A673 (cell line): Measurements from ENCODE around the gene ETV1. TPM values are rescaled to one million over a fixed set of nuclear protein-coding genes. Genes with fewer than 3 reads are reported as not detected.

Source experiments
- BruUV-seq: library from RNA; stranded (reverse); fragments of 400-500 nt; replicated peaks from 2 replicates; lab custom pipeline; 2021; lab: Mats Ljungman, UMichigan
- CTCF ChIA-PET: fragments of 300-600 bp; sonication (Branson Sonifier 250); formaldehyde crosslinking; loops from one replicate; lab custom pipeline; 2022; ENCODE audit warnings: antibody characterized with exemption; lab: Charles Lee
- POLR2A ChIA-PET: fragments of 300-600 bp; sonication (Branson Sonifier 250); formaldehyde crosslinking; loops from one replicate; lab custom pipeline; 2022; ENCODE audit warnings: antibody characterized with exemption; ENCODE audit not compliant: low non-redundant PET; lab: Charles Lee
- DNase-seq: peaks from one replicate; pipeline ENCODE4 v3.0.0-alpha.2; 2015; ENCODE audit warnings: low spot score
- H3K27ac ChIP-seq: fragments of 200-600 bp; sonication (generic); 2 replicates; pipeline ENCODE4 v1.5.1; 2016; ENCODE audit warnings: mixed run types, low read depth, mild to moderate bottlenecking, mixed read lengths, antibody characterized with exemption, low read length; ENCODE audit not compliant: poor library complexity, severe bottlenecking
- H3K27me3 ChIP-seq: fragments of 200-600 bp; sonication (generic); replicated peaks from 2 replicates; pipeline ENCODE4 v1.6.1; 2017; ENCODE audit warnings: mixed run types, low read depth, mild to moderate bottlenecking, mixed read lengths, antibody characterized with exemption, low read length; ENCODE audit not compliant: insufficient read depth, poor library complexity
- H3K36me3 ChIP-seq: fragments of 200-600 bp; sonication (generic); 2 replicates; pipeline ENCODE4 v1.6.1; 2016; ENCODE audit warnings: mixed run types, mild to moderate bottlenecking, mixed read lengths, antibody characterized with exemption, low read length; ENCODE audit not compliant: insufficient read depth, poor library complexity, severe bottlenecking
- H3K4me1 ChIP-seq: fragments of 200-600 bp; sonication (generic); 2 replicates; pipeline ENCODE4 v1.6.1; 2017; ENCODE audit warnings: mixed run types, mild to moderate bottlenecking, mixed read lengths, antibody characterized with exemption, low read length; ENCODE audit not compliant: insufficient read depth, poor library complexity, severe bottlenecking
- H3K4me3 ChIP-seq: fragments of 200-600 bp; sonication (generic); 2 replicates; pipeline ENCODE4 v1.5.1; 2016; ENCODE audit warnings: low read depth, mixed run types, mild to moderate bottlenecking, mixed read lengths, low read length; ENCODE audit not compliant: poor library complexity, severe bottlenecking
- H3K9me3 ChIP-seq: fragments of 200-600 bp; sonication (generic); 2 replicates; pipeline ENCODE4 v1.6.1; 2016; ENCODE audit warnings: mixed run types, low read depth, mild to moderate bottlenecking, mixed read lengths, antibody characterized with exemption, low read length; ENCODE audit not compliant: poor library complexity, severe bottlenecking
- CTCF ChIP-seq: fragments of 300-800, 200-600 bp; sonication (generic); conservative IDR thresholded peaks from 2 replicates; pipeline ENCODE4 v1.5.1; 2017; ENCODE audit warnings: low read depth, mild to moderate bottlenecking, antibody characterized with exemption, low read length, moderate library complexity, mixed read lengths
- EZH2 ChIP-seq: fragments of 200-600 bp; sonication (generic); IDR thresholded peaks from 2 replicates; pipeline ENCODE4 v1.6.1; 2017; ENCODE audit warnings: borderline replicate concordance, low read depth, mild to moderate bottlenecking, mixed read lengths, antibody characterized with exemption, low read length; ENCODE audit not compliant: poor library complexity, severe bottlenecking
- intact Hi-C: fragments of 100-400 bp; cut with micrococcal nuclease; formaldehyde crosslinking; loops from one replicate; pipeline ENCODE4 v1.10.0; 2022; ENCODE audit not compliant: unreplicated experiment
- total RNA-seq: library from RNA; stranded (reverse); gene quantifications from 2 replicates; pipeline ENCODE4 v1.2.3, GENCODE V29; 2021

The ETV1 gene
- total RNA-seq, 1 experiment from 2014 or later: 84.1 TPM

DNA sequence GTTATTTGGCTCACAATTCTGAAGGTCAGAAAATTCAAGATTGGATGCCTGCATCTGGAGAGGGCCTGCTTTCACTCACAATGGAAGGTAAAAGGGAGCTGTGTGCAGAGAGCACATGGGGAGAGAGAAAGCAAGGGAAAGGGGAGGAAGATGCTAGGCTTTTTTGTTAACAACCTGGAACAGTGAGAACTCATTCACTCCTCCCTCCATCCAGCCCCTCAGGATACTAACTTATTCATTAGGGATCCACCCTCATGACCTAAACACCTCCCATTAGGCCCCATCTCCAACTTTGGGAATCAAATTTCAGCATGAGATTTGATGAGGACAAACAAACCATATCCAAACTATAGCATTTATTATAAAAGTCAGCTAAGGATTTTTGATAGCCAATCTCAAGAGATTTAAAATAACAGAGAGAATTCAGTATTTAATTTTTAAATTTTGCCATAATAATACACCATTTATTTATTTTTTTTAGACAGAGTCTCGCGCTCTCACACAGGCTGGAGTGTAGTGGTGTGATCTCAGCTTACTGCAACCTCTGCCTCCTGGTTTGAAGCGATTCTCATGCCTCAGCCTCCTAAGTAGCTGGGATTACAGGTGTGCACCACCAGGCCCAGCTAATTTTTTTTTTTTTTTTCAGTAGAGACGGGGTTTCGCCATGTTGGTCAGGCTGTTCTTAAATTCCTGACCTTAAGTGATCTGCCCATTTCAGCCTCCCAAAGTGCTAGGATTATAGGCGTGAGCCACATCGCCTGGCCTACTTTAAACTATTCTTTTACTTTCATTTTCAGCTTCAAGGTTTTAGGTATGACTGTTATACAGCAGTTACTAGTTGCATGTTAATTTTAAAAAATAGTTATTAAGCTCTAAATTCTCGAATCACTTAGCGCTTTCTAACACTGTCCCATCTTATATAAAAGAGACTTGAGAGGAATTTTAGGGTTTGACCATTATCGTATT is 20.3 kb upstream of the ETV1 start:
- intact Hi-C loops: no loop called here
- ChIA-PET CTCF (no interaction called here), POLR2A (no interaction called here)
- Histone ChIP-seq H3K4me1 (peaks cover 4% of the 10 kb centered on the region), H3K4me3 (no peak overlapping the region), H3K36me3 (no peaks in the 10 kb centered on the region), H3K27ac (no peak overlapping the region), H3K9me3 (no peaks in the 10 kb centered on the region), H3K27me3 (no peaks in the 10 kb centered on the region)
- no peak for TF ChIP-seq EZH2
- no peak for TF ChIP-seq CTCF
- no TSS peak for BruUV-seq
- DNase-seq: no peak

DNA sequence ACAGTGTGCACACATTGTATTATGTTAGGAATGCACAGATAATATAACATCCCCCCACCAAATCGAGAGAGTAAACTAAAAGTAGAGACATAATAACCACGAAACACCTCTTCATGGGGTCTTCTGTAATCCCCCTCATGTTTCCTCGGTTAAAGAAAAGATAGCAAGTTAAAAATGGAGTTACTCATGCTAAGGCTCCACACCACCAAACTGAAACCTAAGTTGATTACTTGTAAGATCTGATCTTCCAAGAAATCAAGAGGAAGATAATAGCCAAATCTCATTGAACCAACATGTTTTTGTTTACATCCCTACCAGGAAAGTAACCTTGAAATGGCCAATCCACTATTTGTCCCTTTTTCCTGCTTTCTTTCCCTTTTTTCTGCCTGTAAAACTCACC is 11.7 kb upstream of the ETV1 start:
- Histone ChIP-seq H3K9me3 (no peaks in the 10 kb centered on the region), H3K4me1 (no peaks in the 10 kb centered on the region), H3K4me3 (no peak overlapping the region), H3K36me3 (no peaks in the 10 kb centered on the region), H3K27ac (no peak overlapping the region), H3K27me3 (no peaks in the 10 kb centered on the region)
- ChIA-PET CTCF (no interaction called here), POLR2A (no interaction called here)
- intact Hi-C loops: no loop called here
- BruUV-seq: no TSS peak
- DNase-seq: no peak
- TF ChIP-seq CTCF (no peak), EZH2 (no peak)

DNA sequence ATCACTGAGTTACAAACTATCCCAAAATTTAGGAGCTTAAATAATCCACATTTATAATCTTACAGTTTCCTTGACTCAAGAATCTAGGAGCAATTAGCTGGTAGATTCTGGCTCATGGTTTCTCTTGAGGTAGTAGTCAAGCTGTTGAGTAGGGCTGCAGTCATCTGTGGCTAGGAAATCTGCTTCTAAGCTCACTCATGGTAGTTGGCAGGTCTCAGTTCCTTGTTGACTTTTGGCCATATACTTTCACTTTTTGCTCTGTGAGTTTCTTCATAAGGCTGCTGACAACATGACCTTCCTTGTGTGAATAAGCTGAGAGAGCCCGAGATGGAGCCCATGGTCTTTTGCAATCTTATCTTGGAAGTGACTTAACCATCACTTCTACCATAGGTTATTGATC is 10.8 kb upstream of the ETV1 start:
- ChIA-PET POLR2A (interaction anchor here (0.8 kb wide), 1 partner anchor 11 kb away, joined by 3 read pairs; the partner anchor contains the start of gene ETV1), CTCF (no interaction called here)
- Histone ChIP-seq H3K36me3 (no peaks in the 10 kb centered on the region), H3K27me3 (no peaks in the 10 kb centered on the region), H3K4me1 (no peaks in the 10 kb centered on the region), H3K9me3 (no peaks in the 10 kb centered on the region), H3K27ac (no peak overlapping the region), H3K4me3 (no peak overlapping the region)
- DNase-seq: no peak
- BruUV-seq: no TSS peak
- TF ChIP-seq CTCF (no peak), EZH2 (no peak)
- intact Hi-C loops: no loop called here
